ENCODE measurements around the gene RTN4RL2. TPM values are rescaled to one million over a fixed set of nuclear protein-coding genes. Genes with fewer than 3 reads are reported as not detected.

The RTN4RL2 gene
- total RNA-seq, 1 donor from 2014 or later, result not detected

GRCh38 chr11:57487021-57487778 lies 26.9 kb downstream of the RTN4RL2 start:
- no peak for FAIRE-seq
- H3K27me3 ChIP-seq (ENCODE audit: control insufficient read depth, insufficient read depth, low read length), result peaks cover 11% of the 10 kb centered on the region
- H3K4me3 ChIP-seq (ENCODE audit: low read depth, low read length), result no peak overlapping the region
- H3K36me3 ChIP-seq (ENCODE audit: control insufficient read depth, insufficient read depth, low read length), result no peaks in the 10 kb centered on the region
- no peak for DNase-seq (ENCODE audit: low read depth)
- TF ChIP-seq CTCF (IDR thresholded peaks at IDR 0.05; ENCODE audit: insufficient read depth, low read length, severe bottlenecking), result no peak

GRCh38 chr11:57487920-57488659 lies 27.8 kb downstream of the RTN4RL2 start:
- no peak for TF ChIP-seq CTCF (IDR thresholded peaks at IDR 0.05; ENCODE audit: insufficient read depth, low read length, severe bottlenecking)
- FAIRE-seq, result peak; percentile 40
- no peak for DNase-seq (ENCODE audit: low read depth)
- Histone ChIP-seq H3K36me3 (ENCODE audit: control insufficient read depth, insufficient read depth, low read length) (no peaks in the 10 kb centered on the region), H3K27me3 (ENCODE audit: control insufficient read depth, insufficient read depth, low read length) (peaks cover 7% of the 10 kb centered on the region), H3K4me3 (ENCODE audit: low read depth, low read length) (no peak overlapping the region)

GRCh38 chr11:57490456-57491248 lies 30.3 kb downstream of the RTN4RL2 start:
- no peak for TF ChIP-seq CTCF (IDR thresholded peaks at IDR 0.05; ENCODE audit: insufficient read depth, low read length, severe bottlenecking)
- Histone ChIP-seq H3K4me3 (ENCODE audit: low read depth, low read length) (no peak overlapping the region), H3K27me3 (ENCODE audit: control insufficient read depth, insufficient read depth, low read length) (peaks cover 2% of the 10 kb centered on the region), H3K36me3 (ENCODE audit: control insufficient read depth, insufficient read depth, low read length) (no peaks in the 10 kb centered on the region)
- FAIRE-seq (peak; percentile 81), DNase-seq (ENCODE audit: low read depth) (peak; percentile 41)

- no peak for DNase-seq (ENCODE audit: low read depth)
- H3K27me3 ChIP-seq (ENCODE audit: control insufficient read depth, insufficient read depth, low read length), result peaks cover 2% of the 10 kb centered on the region
- peak; percentile 66 for TF ChIP-seq CTCF (IDR thresholded peaks at IDR 0.05; ENCODE audit: insufficient read depth, low read length, severe bottlenecking)
- no peaks in the 10 kb centered on the region for H3K36me3 ChIP-seq (ENCODE audit: control insufficient read depth, insufficient read depth, low read length)
- no peak for FAIRE-seq
- no peak overlapping the region for H3K4me3 ChIP-seq (ENCODE audit: low read depth, low read length)
These were observed 31.2 kb downstream of the RTN4RL2 start for GRCh38 chr11:57491371-57492061.

Measured in bronchial epithelial cell (primary cell).